HG03457 (cell line): ENCODE results near the gene TIMM17B.

Experiments used
- ATAC-seq: cut with Tn5 transposase; IDR thresholded peaks from one replicate; pipeline ENCODE4 v1.9.1; 2021; ENCODE audit warnings: moderate number of reproducible peaks; ENCODE audit not compliant: unreplicated experiment

The TIMM17B gene

GRCh38 chrX:48897625-48898306 lies at the start of gene TIMM17B, which contains the start of gene PQBP1:
TIMM17B (minus strand) TSS chrX:48897768; CDS start chrX:48897749, 19 bp downstream.
PQBP1 (plus strand) TSS chrX:48897930; CDS start chrX:48898510, 580 bp downstream.
- peak; percentile 83 for ATAC-seq

GRCh38 chrX:48945517-48946348 lies 48.2 kb upstream of the TIMM17B start:
- ATAC-seq = no peak

- ATAC-seq = no peak
Measured at GRCh38 chrX:48942895-48943294, 45.3 kb upstream of the TIMM17B start.

- ATAC-seq = no peak
Measured at GRCh38 chrX:48940404-48940955, 42.9 kb upstream of the TIMM17B start.

- ATAC-seq = no peak
Measured at GRCh38 chrX:48939524-48940228, 42.1 kb upstream of the TIMM17B start.

- ATAC-seq = no peak
Measured at GRCh38 chrX:48938721-48939425, 41.3 kb upstream of the TIMM17B start.

GRCh38 chrX:48937054-48937907 lies 39.7 kb upstream of the TIMM17B start:
- peak; percentile 46 for ATAC-seq

GRCh38 chrX:48936429-48937053 lies 39.0 kb upstream of the TIMM17B start:
- no peak for ATAC-seq

GRCh38 chrX:48935301-48935670 lies 37.7 kb upstream of the TIMM17B start:
- no peak for ATAC-seq

GRCh38 chrX:48934581-48935300 lies 37.2 kb upstream of the TIMM17B start:
- no peak for ATAC-seq

- no peak for ATAC-seq
Measured at GRCh38 chrX:48933757-48934156, 36.2 kb upstream of the TIMM17B start.

GRCh38 chrX:48927736-48928382 lies 30.3 kb upstream of the TIMM17B start:
- no peak for ATAC-seq

- no peak for ATAC-seq
Measured at GRCh38 chrX:48927123-48927522, 29.6 kb upstream of the TIMM17B start.

GRCh38 chrX:48924270-48924669 lies 26.7 kb upstream of the TIMM17B start:
- no peak for ATAC-seq

GRCh38 chrX:48923771-48924170 lies 26.2 kb upstream of the TIMM17B start:
- ATAC-seq = no peak

GRCh38 chrX:48920718-48921104 lies 23.1 kb upstream of the TIMM17B start:
- ATAC-seq = no peak

- ATAC-seq = no peak
Measured at GRCh38 chrX:48919947-48920717, 22.6 kb upstream of the TIMM17B start.
